Measurements from ENCODE around the gene APOA1.

APOA1 gene

DNA sequence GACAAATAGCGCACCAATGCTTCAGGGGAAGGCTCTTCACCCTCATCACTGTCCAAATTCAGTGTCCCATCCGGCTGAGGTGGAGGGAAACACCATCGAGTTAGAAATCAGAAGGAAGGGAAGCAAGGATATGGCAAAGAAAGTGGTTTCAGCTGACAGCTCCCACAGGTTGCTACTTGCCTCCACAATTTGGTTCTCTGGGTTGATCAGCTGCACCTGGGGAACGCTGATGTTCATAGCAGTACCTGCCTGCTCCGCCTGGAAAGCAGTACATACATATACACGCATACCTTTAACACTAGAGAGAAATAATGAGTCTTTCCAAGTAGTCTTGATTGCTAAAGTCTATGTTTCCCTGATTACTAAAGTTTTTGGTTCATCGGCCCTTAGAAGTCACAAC lies 37.8 kb upstream of the APOA1 start:
- ChIA-PET CTCF (no interaction called here), POLR2A (ENCODE audit: low non-redundant PET) (no interaction called here)
- no peak for DNase-seq (ENCODE audit: low spot score)
- no peak overlapping the region for H3K27ac ChIP-seq
- TF ChIP-seq, protein P1, sequence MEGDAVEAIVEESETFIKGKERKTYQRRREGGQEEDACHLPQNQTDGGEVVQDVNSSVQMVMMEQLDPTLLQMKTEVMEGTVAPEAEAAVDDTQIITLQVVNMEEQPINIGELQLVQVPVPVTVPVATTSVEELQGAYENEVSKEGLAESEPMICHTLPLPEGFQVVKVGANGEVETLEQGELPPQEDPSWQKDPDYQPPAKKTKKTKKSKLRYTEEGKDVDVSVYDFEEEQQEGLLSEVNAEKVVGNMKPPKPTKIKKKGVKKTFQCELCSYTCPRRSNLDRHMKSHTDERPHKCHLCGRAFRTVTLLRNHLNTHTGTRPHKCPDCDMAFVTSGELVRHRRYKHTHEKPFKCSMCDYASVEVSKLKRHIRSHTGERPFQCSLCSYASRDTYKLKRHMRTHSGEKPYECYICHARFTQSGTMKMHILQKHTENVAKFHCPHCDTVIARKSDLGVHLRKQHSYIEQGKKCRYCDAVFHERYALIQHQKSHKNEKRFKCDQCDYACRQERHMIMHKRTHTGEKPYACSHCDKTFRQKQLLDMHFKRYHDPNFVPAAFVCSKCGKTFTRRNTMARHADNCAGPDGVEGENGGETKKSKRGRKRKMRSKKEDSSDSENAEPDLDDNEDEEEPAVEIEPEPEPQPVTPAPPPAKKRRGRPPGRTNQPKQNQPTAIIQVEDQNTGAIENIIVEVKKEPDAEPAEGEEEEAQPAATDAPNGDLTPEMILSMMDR (conservative IDR thresholded peaks at IDR 0.05; ENCODE audit: low read depth): no peak

DNA sequence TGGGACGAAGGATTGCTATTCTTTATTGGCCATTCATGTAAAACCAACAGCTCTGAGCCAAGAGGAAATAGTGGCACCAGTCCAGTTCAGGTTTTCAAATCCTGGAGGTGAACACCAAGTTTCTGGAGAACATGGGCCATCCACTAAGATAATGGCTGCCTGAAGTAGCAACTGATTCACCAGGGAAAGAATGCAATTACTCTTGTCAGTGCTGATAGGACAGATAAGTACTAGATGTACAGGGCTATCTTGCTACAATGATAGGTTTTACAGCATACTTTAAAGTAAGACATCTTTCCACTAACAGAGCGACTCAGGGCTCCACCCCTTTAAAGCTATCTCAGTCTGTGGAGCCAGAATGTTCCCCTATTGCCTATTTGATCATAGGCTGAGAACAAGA lies 36.8 kb upstream of the APOA1 start:
- DNase-seq (ENCODE audit: low spot score): no peak
- CTCF ChIA-PET: interaction anchor here (0.5 to 0.7 kb wide), 3 partner anchors 32 to 275 kb away, joined by 3 read pairs; no protein-coding TSS in a partner anchor
- POLR2A ChIA-PET (ENCODE audit: low non-redundant PET): no interaction called here

DNA sequence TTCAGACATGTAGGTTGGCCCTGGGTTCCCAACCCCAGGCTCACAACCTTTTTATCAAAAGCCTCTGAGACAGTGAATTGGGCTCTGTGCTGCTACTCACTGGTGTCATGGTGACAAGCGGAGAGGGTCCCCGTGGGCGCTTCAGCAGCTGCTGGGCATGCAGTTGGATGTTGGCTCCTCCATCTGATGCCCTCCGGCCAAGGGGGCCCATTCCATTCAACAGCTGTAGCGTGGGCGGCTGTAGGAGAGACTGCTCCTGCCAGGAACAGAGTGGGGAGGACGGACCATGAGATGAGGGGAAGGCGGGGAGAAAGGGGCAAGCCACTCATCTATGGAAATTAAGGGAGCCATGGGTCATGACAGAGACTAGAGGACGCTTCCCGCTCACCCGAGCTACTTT lies 36.0 kb upstream of the APOA1 start:
- CTCF ChIA-PET: interaction anchor here (0.6 kb wide), 1 partner anchor 50 kb away, joined by 5 read pairs; no protein-coding TSS in a partner anchor
- POLR2A ChIA-PET (ENCODE audit: low non-redundant PET): no interaction called here
- DNase-seq (ENCODE audit: low spot score): no peak
- TF ChIP-seq, protein P1 (conservative IDR thresholded peaks at IDR 0.05; ENCODE audit: low read depth): no peak
- no peak overlapping the region for H3K27ac ChIP-seq

More for the DNA sequence above, 36.8 kb upstream of the APOA1 start:
- TF ChIP-seq, protein P1 (conservative IDR thresholded peaks at IDR 0.05; ENCODE audit: low read depth): no peak
- no peak overlapping the region for H3K27ac ChIP-seq

DNA sequence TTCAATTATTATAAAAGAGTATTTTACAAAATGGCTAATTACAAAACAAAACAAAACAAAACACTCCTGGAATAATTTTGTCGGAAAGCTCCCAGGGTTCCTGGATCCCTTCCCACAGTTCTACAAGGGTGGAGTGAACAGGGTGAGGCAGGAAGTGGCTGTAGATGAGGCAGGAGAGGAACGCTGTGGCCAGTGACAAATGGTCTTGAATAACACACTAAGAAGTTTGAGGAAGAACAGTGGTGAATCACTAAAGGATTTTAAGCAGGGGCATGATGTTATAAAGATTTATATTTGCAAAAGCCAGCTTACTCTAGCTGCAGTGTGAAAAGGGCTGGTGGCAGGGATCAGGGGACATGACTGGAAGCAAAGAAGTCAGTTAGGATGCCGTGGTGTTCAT lies 33.8 kb upstream of the APOA1 start:
- TF ChIP-seq, protein P1 (conservative IDR thresholded peaks at IDR 0.05; ENCODE audit: low read depth): no peak
- ChIA-PET POLR2A (ENCODE audit: low non-redundant PET) (no interaction called here), CTCF (no interaction called here)
- no peak overlapping the region for H3K27ac ChIP-seq
- peak; percentile 32 for DNase-seq (ENCODE audit: low spot score)

DNA sequence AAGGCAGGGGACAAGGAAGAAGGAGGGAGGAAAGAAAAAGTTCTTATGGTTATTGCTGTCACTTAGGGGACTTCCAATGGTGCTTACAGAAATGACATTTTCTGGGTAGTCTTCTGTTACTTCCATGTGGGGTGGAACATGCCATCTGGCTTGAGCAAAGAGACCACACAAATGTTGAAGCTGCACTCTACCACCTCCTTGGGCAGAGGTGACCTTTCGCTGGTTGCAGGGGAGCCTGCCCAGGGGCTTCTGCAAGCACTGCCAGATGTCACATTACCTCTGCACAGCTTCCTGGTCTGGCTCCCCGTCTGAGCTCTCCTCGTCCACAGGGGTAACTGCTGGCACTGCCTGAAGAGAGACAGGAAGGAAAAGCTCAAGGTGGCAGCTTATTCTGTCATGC lies 32.6 kb upstream of the APOA1 start:
- TF ChIP-seq, protein P1 (conservative IDR thresholded peaks at IDR 0.05; ENCODE audit: low read depth): no peak
- no peak overlapping the region for H3K27ac ChIP-seq
- CTCF ChIA-PET: no interaction called here
- POLR2A ChIA-PET (ENCODE audit: low non-redundant PET): no interaction called here
- no peak for DNase-seq (ENCODE audit: low spot score)

DNA sequence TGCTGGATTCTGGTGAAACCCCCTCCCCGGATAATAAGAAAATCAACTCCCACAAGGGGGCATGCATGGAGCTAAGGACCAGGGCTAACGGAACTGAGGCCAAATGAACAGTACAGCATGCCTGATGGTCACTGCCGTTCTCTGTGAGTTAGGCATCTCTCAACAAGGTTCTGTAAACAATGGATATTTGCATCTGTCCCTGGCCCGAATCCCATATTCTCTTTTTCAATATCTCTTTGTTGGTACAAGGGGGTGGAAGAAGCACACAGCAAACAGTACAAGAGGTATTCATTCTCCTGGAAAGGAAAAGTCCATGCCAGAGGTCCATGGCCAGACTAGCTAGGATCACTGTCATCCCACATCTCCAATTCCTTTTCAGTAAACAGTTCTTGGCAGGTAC lies 32.2 kb upstream of the APOA1 start:
- CTCF ChIA-PET: no interaction called here
- POLR2A ChIA-PET (ENCODE audit: low non-redundant PET): no interaction called here
- H3K27ac ChIP-seq: no peak overlapping the region

More for the DNA sequence above, 32.2 kb upstream of the APOA1 start:
- no peak for DNase-seq (ENCODE audit: low spot score)
- TF ChIP-seq, protein P1 (conservative IDR thresholded peaks at IDR 0.05; ENCODE audit: low read depth): no peak
